Hypothalamus (tissue), 51 donors: ENCODE results near the gene ACADS.

Experiments used
- DNase-seq, 51 donors: peaks; one replicate each; lab custom pipeline; 2025; lab: John Stamatoyannopoulos, UW

The ACADS gene

GRCh38 chr12:120699553-120699952, 26.1 kb upstream of the ACADS start:
- no peak for DNase-seq

- DNase-seq = peak in 3 of 51 donors; percentile 8 to 30 (median 10)
These were observed 24.7 kb upstream of the ACADS start for GRCh38 chr12:120700886-120701285.

- no peak for DNase-seq
These were observed 23.0 kb upstream of the ACADS start for GRCh38 chr12:120702637-120703036.

- DNase-seq = no peak
These were observed 22.2 kb upstream of the ACADS start for GRCh38 chr12:120703311-120703942.

GRCh38 chr12:120705618-120706017, 20.0 kb upstream of the ACADS start:
- DNase-seq = no peak

- no peak for DNase-seq
These were observed 19.6 kb upstream of the ACADS start for GRCh38 chr12:120706029-120706428.

GRCh38 chr12:120708651-120709050, 17.0 kb upstream of the ACADS start:
- no peak for DNase-seq

- peak in 48 of 51 donors; percentile 12 to 79 (median 56) for DNase-seq
These were observed 15.4 kb upstream of the ACADS start, which contains the start of gene UNC119B for GRCh38 chr12:120710031-120710804. UNC119B (plus strand) TSS chr12:120710458; CDS start chr12:120710475, 17 bp downstream.

- DNase-seq = peak in 14 of 51 donors; percentile 11 to 52 (median 23)
These were observed 14.8 kb upstream of the ACADS start for GRCh38 chr12:120710805-120711296.

- DNase-seq = peak in 4 of 51 donors; percentile 6 to 35 (median 27)
These were observed 14.2 kb upstream of the ACADS start for GRCh38 chr12:120711411-120711810.

GRCh38 chr12:120712610-120713009, 13.0 kb upstream of the ACADS start:
- no peak for DNase-seq

GRCh38 chr12:120713861-120714482, 11.7 kb upstream of the ACADS start:
- peak in 40 of 51 donors; percentile 4 to 80 (median 50) for DNase-seq

GRCh38 chr12:120718055-120718454, 7.6 kb upstream of the ACADS start:
- DNase-seq = no peak

- DNase-seq = no peak
These were observed 6.6 kb upstream of the ACADS start for GRCh38 chr12:120719072-120719471.

- DNase-seq = no peak
These were observed 6.0 kb upstream of the ACADS start for GRCh38 chr12:120719496-120720233.

- DNase-seq = peak in 32 of 51 donors; percentile 9 to 76 (median 38)
These were observed 5.2 kb upstream of the ACADS start for GRCh38 chr12:120720234-120720986.

- no peak for DNase-seq
These were observed 4.4 kb upstream of the ACADS start for GRCh38 chr12:120720987-120721801.

- no peak for DNase-seq
These were observed 3.8 kb upstream of the ACADS start for GRCh38 chr12:120721866-120722265.

GRCh38 chr12:120722784-120723183, 2.8 kb upstream of the ACADS start:
- DNase-seq = no peak
